Vagina (tissue), 2 donors: ENCODE data around the gene MATK.

Source experiments
- CTCF ChIP-seq, 3 experiments: fragments of 450-650 bp in 2 of 3; fragments of 200-600 bp in 1 of 3; sonication (generic) in 1 of 3; IDR thresholded peaks; one replicate each; pipeline ENCODE4 v1.5.1; 2017 to 2019; ENCODE audit warnings: antibody characterized with exemption in 3 of 3, mild to moderate bottlenecking in 2 of 3, moderate library complexity in 2 of 3
- POLR2A ChIP-seq, 2 donors: fragments of 450-650 bp; IDR thresholded peaks; one replicate each; pipeline ENCODE4 v1.6.1; 2017; ENCODE audit warnings: antibody characterized with exemption in 2 of 2, mild to moderate bottlenecking in 2 of 2, moderate library complexity in 2 of 2

- TF ChIP-seq CTCF (IDR thresholded peaks at IDR 0.05) (no peak), POLR2A (IDR thresholded peaks at IDR 0.05) (no peak)
Observed at GRCh38 chr19:3817761-3818160, 31.6 kb upstream of the MATK start.
